Suppressor macrophage (primary cell): ENCODE data around the gene ERCC2.

Experiments
- DNase-seq, 4 experiments: peaks; one replicate each; pipeline ENCODE4 v3.0.0-alpha.2; 2020 to 2022

ERCC2 gene

DNA sequence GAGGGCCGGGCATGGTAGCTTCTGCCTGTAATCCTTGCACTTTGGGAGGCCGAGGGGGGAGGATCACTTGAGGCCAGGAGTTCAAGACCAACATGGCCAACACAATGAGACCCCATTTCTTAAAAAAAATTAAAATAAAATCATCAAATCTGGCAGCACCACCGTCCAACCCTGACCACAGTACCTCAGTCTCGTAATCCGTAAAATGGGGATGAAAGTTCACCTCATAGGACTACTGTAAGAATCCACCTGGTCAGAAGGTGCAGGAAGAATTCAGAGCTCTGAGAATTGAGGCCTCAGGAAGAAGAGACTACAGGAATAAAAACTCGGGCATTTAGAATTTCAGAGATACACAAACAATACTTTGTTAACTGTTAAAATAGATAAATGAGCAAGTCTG is 31.4 kb upstream of the ERCC2 start:
- no peak for DNase-seq

DNA sequence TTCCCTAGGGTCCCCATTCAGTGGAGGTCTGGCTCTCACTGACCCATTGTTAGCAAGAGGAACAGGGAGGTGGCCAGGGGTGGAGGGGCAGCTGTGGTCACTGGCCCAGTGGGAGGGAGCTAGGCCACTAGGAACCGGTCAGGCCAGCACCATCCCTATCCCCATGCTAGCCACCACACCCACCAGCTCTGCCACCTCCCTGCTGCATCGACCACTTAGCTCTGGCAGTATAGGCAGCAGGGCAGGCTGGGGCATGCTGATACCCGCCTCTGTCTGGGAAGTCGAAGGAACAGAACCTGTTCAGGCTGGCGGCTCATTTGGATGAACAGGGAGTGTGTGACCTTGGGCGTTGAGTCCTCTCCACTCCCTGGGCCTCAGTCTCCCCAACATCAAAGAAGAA is 29.8 kb upstream of the ERCC2 start:
- no peak for DNase-seq

DNA sequence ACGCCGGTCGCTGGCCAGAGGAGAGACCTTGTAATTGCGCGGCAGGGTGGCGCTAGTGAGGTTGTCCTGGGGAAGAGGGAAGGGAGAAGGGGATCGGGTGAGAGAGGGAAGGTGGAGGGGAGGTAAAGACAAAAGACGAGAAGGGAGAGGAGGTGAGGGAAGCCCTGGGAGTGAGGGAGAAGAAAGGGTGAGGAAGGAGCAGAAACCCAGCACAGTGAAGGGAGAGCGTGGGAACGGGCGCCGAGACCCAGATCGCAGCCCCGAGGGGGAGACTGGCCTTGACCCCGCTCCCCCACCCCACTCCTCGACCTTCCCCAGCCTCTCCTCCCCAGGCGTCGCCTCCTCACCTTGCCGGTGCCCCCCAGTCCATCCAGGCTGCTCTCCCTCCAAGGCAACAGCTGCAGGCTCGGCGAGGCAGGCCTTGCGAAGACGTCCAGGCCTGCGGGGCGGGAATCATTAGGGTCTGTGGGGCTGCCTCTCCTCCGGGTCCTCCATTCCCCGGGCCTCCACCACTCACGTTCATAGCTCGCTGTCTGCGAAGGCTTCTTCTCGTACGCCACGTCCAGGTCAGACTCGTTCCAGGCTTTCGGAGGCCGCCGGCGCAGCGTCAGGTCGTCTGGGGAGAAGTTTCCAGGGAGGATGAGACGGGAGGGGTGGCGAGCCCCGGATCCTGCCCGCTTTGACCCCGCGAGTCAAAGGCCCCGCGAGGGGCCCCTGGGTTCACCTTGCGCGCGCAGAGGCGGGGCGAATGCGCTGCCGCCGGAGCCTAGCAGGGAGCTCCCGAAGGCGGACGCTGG is 25.6 kb upstream of the ERCC2 start:
- peak in 2 of 4 experiments; percentile 19 to 47 for DNase-seq

DNA sequence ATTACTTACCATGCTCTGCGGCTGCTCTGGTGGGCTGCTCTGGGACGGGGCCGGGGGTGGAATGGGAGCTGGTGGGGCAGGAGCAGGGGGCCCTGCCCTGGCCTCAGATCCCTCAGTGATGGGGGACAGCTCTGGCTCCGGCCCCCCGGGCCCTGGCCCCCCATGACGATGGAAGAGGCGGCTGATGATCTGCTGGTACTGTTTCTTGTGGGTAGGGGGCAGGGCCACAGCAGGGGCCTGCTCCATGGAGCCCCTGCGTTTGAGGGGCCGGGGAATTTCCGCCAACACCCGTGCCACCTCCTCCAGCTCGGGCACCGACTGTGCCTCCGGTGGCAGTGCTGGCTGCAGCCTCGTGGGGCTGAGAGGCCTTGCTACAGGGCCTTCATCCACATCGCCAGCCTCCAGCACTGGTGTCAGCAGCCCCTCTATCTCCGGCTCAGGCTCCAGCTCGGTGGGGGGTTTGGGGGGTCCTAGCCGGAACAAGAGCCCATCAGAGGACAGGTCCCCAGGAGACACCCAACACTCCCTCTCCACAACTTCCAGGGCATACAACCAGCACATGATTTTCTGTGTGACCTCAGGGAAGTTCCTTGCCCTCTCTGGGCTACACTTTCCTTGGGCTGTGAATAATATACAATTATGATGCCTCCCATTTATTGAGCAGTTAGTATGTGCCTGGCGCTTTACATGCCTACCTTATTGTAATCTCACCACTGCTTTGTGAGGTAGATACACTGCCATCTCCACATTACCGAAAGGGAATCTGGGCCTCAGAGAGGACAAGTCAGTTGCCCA is 21.7 kb upstream of the ERCC2 start:
- no peak for DNase-seq

DNA sequence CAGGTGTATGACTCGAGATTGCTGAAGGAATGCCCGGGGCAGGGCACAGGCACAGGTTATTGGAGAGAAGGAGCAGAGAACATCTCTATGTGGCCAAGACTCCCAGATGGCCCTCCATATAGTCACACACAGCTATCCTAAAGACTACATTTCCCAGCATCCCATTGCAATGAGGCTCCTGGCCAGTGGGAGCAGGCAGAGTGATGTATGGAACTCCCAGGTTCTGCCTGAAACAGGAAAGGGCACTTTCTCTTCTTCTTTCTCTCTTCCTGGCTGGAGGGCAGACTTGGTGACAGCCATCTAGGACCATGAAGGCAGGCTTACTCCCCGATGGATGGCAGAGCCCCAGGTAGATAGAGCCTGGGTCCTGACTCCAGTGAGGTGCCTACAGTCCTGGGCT is 21.0 kb upstream of the ERCC2 start:
- peak in 3 of 4 experiments; percentile 28 to 37 (median 31) for DNase-seq

DNA sequence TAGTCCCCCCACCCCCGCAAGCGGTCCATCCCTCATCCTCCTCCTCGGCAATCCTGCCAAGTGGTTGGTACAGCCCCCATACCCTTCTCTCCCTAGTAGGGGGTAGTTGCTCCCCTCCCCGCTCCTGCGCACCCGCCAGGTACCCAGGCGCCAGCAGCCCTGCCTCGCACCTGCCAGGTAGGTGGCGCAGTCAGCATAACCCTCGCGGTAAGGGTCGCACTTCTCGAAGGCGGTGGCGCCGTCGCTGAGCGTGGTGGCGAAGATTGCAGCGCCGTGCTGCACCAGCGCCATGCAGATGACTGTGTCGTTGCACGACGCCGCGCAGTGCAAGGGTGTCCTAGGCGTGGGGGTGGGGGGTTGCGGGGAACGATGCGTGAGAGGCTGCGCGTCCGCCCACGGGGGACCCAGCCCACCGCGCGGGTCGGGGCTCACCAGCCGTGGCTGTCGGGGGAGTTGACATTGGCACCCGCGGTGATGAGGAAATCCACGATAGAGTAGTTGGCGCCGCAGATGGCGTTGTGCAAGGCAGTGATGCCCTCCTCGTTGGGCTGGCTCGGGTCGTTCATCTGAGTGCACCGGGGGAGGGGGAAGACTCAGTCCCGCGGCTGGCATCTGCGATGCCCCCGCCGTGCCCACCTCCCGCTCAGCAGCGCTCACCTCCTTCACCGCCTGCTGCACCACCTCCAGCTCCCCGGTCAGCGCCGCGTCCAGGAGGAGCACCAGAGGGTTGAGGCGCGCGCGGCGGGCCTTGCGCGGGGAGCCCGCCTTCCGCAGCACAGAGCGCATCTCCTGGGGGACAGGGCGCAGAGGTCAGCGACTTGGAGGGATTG is 15.2 kb upstream of the ERCC2 start:
- DNase-seq: no peak

DNA sequence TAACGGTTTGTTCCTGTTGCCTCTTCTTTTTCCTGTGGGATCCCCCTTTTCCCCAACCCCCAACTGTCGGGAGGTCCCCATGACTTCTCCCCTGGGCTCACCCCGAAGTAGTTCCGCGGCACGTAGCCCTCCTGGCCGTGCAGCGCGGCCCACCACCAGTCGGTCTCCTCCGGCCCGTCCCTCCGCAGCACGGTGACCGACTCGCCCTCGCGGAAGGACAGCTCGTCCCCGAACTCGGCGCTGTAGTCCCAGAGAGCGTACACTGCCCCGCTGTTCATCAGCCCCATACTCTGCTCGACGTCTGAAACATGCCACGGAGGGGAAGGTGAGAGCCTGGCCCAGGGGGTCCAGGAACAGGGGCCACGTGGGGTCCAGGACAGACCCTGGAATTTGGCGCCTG is 12.1 kb upstream of the ERCC2 start:
- DNase-seq: no peak

DNA sequence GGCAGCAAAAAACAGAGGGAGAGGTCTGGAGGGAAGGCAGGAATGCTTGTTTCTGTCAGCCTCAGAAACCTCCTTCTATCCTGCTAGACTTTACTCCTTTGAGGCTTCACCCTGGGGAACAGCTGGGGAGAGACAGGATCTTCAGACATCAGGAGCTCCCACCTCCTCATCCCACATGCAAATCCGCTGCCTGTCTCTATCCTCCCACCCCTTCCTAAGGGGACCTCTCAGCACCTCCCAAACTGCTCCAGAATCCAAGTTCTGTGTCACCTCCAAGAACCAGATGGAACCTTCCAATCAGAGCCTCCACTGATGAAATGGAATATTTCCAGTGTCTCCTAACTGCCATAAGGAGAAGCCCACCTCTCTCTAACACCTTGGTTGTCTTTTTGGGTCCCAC is 9.7 kb upstream of the ERCC2 start:
- no peak for DNase-seq

DNA sequence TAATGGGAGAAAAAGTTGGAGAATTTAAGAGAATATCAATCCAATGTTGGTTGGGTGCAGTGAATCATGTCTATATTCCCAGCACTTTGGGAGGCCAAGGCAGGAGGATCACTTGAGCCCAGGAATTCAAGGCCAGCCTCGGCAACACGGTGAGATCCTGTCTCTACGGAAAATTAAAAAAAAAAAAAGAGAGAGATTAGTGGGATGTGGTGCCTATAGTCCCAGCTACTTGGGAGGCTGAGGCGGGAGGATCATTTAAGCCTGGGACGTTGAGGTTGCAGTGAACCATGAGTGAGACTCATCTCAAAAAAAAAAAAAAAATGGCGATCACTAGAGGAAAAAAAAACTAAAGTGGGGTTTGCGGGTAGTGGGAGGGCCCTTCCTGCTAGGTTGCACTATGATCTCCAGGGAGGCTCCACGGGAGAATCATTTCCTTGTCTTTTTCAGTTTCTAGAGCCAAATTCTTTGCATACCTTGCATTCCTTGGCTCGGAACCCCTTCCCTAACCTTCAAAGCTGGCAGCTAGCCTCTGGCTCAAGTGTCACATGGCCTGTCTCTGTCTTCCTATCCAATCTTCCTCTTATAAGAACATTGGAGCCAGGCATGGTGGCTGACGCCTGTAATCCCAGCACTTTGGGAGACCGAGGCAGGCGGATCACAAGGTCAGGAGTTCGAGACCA is 5.8 kb upstream of the ERCC2 start:
- no peak for DNase-seq

DNA sequence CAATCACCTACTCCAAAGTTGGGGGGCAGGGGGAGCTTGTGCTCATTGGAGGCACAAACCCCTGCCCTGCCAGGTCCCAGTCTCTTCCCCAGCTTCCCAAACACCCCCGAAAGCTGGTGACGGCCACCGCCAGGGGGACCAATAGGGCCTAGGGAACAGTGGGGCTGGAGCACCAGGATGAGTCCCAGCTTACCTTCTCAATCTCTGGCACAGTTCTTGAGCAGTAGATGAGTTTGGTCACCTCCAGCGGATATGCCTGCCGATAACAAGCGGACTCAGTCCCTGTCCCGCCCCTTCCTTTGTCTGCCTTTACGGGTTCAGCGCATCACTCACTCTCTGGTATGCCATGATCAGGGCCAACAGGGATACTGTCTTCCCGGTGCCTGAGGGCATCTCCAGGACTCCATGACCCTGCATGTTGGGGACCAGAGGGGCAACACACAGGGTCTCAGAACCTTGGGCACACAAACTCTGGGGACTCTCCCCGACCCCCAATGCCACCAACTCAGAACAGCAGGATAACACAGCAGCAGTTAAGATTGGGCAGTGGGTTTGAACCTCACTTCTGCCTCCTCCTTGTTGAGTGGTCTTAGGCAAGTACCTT is 1.5 kb downstream of the ERCC2 start:
- DNase-seq: no peak

DNA sequence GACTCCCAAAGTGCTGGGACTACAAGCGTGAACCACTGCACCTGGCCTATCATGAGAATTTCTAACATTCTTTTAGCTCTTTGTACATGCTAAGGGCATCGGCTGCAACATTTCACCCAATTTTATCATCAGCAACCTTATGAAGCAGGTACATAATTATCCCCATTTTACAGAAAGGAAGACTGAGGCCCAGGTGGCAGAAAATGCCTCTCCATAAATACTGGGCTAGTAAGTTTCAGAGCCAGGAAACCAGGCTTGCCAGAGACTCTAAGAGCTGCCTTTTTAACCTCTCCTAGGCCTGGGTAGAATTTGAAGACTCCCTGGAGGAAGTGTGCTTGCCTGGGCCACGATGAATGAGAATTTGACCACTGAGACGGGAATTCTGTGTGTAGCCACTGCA is 2.2 kb downstream of the ERCC2 start:
- DNase-seq: no peak

DNA sequence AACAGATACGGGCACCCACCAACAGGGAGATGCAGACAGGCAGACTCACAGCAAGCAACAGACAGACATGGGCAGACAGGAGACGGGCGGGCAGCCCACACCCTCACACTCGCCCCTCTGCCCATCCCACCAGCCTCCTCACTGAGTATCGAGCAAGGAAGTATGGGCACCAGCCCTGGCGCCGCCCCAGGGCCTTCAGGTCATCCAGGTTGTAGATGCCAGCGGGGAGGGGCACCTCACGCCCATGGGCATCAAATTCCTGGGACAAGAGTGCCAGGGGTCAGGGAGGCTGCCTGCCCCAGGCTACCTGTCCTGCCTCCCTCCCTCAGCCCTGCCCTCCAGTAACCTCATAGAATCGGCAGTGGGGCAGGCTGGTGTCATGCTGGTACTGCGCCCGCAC is 5.7 kb downstream of the ERCC2 start:
- DNase-seq: no peak

DNA sequence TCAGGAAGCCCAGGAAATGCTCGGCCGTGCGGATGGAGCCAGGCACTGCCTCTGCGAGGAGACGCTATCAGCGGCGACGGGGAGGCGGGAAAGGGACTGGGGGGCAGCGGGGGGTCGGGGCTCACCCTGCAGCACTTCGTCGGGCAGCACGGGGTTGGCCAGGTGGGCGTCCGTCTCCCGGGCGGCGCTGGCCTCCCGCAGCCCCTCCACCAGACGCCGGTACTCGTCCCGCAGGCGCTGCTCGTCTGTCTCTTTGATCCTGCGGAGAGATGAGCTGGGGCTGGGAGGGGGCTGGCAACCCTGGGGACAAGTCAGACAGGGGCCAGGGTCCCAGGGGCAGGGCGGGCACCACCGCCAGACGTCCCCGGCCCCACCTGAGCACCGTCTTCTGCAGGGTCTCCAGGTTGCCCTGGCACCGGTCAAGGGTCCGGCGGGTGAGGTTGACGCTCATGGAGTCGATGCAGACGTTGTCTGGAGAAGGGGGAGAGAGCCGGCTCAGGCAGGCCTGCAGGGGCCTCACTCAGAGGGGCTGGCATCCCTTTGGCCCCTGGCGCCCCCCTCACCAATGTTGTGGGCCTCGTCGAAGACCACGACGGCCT is 6.4 kb downstream of the ERCC2 start:
- DNase-seq: no peak

DNA sequence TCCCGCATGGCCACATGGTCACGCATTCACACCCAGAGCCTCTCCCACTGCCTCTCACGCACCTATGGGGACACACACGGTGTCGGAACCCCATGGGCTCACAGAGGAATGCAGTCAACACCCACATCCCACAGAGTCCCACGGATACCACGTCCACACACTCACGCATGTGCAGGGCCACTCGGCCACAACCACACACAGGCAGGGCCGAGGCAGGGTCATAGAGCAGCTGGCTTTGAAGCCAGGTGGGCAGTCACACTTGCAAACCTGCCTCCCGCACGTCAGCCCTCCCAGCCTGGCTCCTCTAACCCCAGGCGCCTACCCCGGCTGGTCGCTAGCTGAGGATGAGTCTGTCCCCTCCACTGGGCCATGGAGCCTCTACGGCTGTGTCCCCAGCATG is 8.1 kb downstream of the ERCC2 start:
- no peak for DNase-seq

DNA sequence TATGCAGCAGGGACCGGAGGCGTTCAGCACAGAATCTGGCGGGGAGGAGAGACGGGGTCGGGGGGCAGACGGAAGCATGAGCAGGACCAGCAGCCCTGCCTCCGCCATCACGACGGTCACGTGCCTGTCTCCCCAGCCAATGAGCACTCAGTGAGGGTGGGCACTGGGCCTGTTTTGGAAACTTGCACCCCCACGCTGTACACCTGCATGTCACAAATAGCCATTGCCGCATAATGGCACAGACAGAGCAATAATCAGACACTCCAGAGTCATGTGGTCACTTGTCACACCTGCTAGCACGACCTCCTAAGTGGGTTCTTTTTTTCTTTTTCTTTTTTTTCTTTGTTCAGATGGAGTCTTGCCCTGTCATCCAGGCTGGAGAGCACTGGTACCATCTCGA is 8.8 kb downstream of the ERCC2 start:
- no peak for DNase-seq

DNA sequence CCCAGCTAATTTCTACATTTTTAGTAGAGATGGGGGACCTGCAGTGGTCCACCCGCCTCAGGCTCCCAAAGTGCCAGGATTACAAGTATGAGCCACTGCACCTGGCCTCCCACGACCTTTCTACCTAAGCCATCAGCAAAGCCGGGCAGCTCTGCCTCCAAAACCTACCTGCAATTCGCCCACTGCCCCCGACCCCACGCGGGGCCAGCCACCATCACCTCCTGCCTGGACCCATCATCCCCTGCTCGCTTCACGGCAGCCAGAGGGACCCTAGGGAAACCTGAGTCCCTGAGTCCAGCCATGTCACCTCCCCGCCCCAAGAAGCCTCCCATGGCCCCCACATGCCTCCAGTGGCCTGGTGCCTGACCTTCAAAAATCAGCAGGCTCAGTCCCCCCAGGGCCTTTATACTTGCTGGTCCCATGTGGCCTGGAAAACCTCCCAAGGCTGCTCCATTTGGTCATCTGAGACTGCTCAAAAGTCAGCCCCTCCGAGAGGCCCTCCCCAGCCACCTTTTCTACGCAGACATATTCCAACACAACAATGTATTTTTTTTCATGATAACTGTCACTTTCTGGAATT is 12.1 kb downstream of the ERCC2 start:
- no peak for DNase-seq

DNA sequence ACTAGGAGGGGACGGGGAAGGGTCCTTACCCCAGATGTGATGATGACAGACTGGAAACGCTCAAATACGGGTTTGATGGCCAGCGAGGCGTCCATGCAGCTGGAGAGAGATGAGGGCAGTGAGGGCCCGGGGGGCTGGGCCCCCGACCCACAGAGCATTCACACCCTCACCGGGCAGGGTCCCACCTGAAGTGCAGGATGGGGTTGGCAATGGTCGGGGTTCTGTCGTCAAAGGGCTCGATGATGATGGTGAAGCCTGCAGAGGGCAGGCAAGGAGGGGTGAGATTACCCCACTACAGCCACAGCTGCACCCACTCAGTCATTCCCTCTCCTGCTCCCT is 13.0 kb downstream of the ERCC2 start:
- no peak for DNase-seq

DNA sequence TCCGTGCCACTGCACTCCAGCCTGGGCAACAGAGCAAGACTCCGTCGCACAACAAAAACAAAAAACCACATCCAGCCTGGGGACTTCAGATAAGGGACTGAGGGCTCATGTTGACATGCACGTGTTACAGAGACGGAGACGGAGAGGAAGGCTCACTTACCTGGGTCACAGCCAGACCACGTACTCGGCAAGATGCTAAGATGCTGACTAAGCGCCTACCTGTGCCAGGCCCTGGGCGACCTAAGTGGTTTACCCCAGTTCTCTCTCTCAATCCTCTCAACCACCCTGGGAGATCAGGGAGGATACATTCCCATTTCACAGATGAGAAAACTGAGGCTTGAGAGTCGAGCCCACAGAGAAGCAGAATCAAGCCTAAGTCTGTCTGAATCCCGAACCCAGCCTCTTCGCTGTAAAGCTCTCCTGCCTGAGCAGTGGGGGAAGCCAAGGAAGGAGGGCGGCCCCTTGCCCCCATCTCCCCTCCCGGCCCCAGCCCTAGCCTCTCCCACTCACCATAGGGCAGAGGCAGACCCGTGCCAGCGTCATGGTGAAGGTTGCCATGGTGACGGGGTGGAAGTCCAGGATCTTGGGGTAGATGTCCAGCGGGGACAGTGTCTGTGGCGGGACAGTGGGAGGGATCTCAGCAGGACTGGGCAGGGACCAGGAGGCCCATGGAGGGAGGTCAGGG is 13.5 kb downstream of the ERCC2 start:
- DNase-seq: no peak

DNA sequence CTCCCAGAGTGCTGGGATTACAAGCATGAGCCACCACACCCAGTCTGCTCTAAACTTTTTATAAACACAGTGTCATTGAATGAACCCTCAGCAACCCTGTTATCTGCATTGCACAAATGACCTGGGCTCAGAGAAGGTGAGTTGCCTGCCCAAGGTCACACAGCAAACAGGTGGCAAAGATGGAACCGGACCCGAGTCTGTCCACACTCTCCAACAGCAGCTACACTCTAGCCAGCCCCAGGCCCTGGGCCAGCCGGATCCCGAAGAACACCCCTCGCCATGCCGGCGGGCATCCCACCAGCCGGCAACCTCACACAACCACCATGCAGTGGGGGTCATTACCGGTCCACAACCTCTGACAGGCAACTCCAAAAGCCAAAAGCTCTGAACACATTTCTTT is 14.5 kb downstream of the ERCC2 start:
- no peak for DNase-seq

DNA sequence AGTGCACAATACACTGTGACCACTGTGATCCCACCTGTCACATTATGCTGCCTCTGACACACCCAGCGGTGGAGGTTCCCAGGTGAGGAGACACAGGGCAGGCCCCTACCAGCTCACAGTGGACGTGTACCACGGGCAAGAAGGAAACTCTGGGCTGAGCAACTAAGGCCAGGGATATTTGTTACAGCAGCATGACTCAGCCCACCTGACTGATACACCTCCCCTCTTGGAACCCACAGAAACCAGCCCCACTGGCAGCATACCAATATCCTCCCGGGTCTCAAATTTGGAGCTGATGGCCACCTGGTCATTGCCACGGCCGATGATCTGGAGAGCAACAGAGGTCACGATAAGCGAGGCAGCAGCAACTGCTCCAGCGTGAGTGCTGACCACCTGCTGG is 15.0 kb downstream of the ERCC2 start:
- DNase-seq: no peak

DNA sequence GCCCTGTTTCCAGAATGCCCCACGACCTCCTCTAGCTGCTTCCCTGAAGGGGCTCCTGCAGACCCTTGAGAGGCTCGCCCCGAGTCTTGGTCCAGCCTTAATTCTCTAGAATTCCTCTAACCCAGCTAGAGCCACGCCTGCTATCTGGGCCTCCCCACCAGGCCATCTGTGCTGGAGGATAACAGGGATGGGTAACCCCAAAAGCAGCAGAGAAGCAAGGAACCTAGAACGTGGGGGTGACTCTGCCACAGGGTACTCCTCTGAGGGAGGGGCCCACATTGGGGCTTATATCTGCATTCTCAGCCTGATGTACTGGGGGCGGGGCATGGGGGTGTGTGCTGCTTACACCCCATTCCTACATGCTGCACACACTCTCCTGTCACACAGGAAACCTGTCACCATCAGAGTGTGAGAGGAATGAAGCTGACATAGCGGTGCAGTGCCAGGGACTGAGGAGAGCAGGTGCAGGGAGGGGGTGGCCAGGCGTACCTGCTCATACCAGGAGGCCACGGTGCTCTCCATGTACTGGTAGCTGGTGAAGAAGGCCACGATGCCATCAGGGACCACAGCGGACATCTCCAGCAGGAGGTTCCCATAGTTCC is 16.0 kb downstream of the ERCC2 start:
- no peak for DNase-seq
